Right lobe of liver (tissue), 6 donors: ENCODE results near the gene TRIM28. TPM values are rescaled to one million over a fixed set of nuclear protein-coding genes. Genes with fewer than 3 reads are reported as not detected.

Experiments used
- ATAC-seq, 4 donors: fragments of 200-7000 bp; cut with Tn5 transposase; one replicate each; pipeline ENCODE4 v1.9.1; 2020; ENCODE audit warnings: mild to moderate bottlenecking in 4 of 4, moderate library complexity in 4 of 4
- DNase-seq, 3 donors: peaks; one replicate each; pipeline ENCODE4 v3.0.0-alpha.2; 2020
- H3K27ac ChIP-seq, 3 donors: fragments of 200-600 bp; one replicate each; pipeline ENCODE4 v1.8.0; 2022
- H3K27me3 ChIP-seq, 2 donors: fragments of 200-600 bp; one replicate each; pipeline ENCODE4 v1.8.0; 2022
- H3K36me3 ChIP-seq, 4 donors: fragments of 200-600 bp; sonication (generic) in 1 of 4; one replicate each; pipeline versions ENCODE4 v1.5.1 to v1.8.0; 2017 to 2022; ENCODE audit warnings: control low read depth in 1 of 4
- H3K4me1 ChIP-seq, 4 donors: fragments of 200-600 bp; sonication (generic) in 1 of 4; one replicate each; pipeline versions ENCODE4 v1.5.1 to v1.8.0; 2017 to 2022; ENCODE audit warnings: control low read depth in 1 of 4
- H3K4me3 ChIP-seq, 3 donors: fragments of 200-600 bp; one replicate each; pipeline ENCODE4 v1.8.0; 2022
- H3K9me3 ChIP-seq, 4 donors: fragments of 200-600 bp; sonication (generic) in 1 of 4; one replicate each; pipeline versions ENCODE4 v1.5.1 to v1.8.0; 2017 to 2022; ENCODE audit warnings: control low read depth in 1 of 4
- POLR2A ChIP-seq: fragments of 450-650 bp; IDR thresholded peaks from one replicate; pipeline ENCODE4 v1.6.1; 2017; ENCODE audit warnings: antibody characterized with exemption, mild to moderate bottlenecking
- WGBS: methylation state at CpG from one replicate; pipeline ENCODE4 v1.1.6; 2018; ENCODE audit warnings: low coverage, low lambda C conversion rate; ENCODE audit not compliant: insufficient coverage; ENCODE audit errors: missing lambda C conversion rate; 5-methylcytosine and 5-hydroxymethylcytosine counted together
- intact Hi-C, 2 donors: fragments of 100-400 bp; cut with DNase I; formaldehyde crosslinking; loops; one replicate each; pipeline versions ENCODE4 v1.11.2 to v1.14.1; 2022
- total RNA-seq, 6 experiments: library from RNA; depleted of rRNA in 2 of 6; stranded (reverse); fragments of >200 nt in 2 of 6; fragmentation: NEBNext Ultra II Directional in 3 of 6; extraction: Animal tissue kit (Norgen Biotek cat#: 25700) in 3 of 6; gene quantifications; one replicate each; pipeline versions ENCODE4 v1.1.0 to v1.2.4, GENCODE V29; 2016 to 2023
- TF ChIP-seq, protein P1 (sequence below), 4 donors: fragments of 200-600 bp in 3 of 4; fragments of 450-650 bp in 1 of 4; IDR thresholded peaks; one replicate each; pipeline versions ENCODE4 v1.5.1 to v1.8.0; 2016 to 2022; ENCODE audit warnings: antibody characterized with exemption in 4 of 4, mild to moderate bottlenecking in 2 of 4
- donor health status: DM: no; HTN: yes; CAD: no.
- donor health status: DM: no; HTN: no; CAD: no.
- donor health status: DM: no; HTN: no; CAD: no.
- donor health status: DM: no; HTN: yes; CAD: no.
- donor health status: DM: no; HTN: yes; CAD: no.

The TRIM28 gene
- total RNA-seq, 6 experiments from 2014 or later: 75.4 to 106 (median 94.7) TPM

DNA sequence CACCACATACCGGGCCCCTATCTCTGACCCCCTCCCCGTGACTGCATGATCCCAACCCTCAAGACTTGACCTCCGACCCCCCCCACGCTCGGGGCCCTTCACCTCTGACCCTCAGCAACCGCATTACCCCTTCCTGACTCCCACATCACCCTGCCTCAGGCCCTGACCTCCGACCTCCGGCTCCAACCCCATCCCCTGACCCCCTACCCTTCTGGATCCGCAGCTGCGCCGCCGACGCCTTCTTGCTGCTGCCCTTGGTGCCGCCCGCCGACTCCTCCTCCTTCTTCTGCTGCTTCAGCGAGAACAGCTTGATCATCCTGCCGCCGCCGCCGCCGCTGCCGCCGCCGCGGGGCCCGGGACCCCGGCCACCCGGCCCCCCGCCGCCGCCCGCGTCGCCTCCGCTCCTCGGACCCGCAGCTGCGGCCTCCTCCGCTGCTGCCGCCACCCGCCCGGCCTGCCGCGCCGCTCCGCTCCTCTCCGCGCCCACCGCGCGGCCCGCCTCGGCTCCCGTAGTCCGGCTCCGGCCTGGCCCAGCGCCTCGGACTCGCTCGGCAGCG is 14.3 kb downstream of the TRIM28 start, which contains the start of gene UBE2M:
Gene UBE2M, minus strand, starts transcription at position 546 of the 557 bp plus-strand sequence. Its CDS starts 230 bp downstream, at position 316.
- Histone ChIP-seq H3K36me3 (peaks cover 0 to 16% (median 2%) of the 10 kb centered on the region in 4 donors), H3K4me3 (peak within 1 kb of the TSS; percentile 72 to 95 (median 89)), H3K27me3 (no peaks in the 10 kb centered on the region), H3K4me1 (peaks cover 0 to 46% (median 13%) of the 10 kb centered on the region in 4 donors), H3K9me3 (no peaks in the 10 kb centered on the region), H3K27ac (peak within 1 kb of the TSS; percentile 98 to 100 (median 99))
- DNase-seq (peak; percentile 70 to 82 (median 72)), ATAC-seq (no peak)
- 2% methylated on average over 35 of the region's 62 CpGs for whole genome bisulfite sequencing
- no peak for TF ChIP-seq POLR2A
- TF ChIP-seq, protein P1, sequence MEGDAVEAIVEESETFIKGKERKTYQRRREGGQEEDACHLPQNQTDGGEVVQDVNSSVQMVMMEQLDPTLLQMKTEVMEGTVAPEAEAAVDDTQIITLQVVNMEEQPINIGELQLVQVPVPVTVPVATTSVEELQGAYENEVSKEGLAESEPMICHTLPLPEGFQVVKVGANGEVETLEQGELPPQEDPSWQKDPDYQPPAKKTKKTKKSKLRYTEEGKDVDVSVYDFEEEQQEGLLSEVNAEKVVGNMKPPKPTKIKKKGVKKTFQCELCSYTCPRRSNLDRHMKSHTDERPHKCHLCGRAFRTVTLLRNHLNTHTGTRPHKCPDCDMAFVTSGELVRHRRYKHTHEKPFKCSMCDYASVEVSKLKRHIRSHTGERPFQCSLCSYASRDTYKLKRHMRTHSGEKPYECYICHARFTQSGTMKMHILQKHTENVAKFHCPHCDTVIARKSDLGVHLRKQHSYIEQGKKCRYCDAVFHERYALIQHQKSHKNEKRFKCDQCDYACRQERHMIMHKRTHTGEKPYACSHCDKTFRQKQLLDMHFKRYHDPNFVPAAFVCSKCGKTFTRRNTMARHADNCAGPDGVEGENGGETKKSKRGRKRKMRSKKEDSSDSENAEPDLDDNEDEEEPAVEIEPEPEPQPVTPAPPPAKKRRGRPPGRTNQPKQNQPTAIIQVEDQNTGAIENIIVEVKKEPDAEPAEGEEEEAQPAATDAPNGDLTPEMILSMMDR (IDR thresholded peaks at IDR 0.05): no peak
- intact Hi-C loops: no loop called here

DNA sequence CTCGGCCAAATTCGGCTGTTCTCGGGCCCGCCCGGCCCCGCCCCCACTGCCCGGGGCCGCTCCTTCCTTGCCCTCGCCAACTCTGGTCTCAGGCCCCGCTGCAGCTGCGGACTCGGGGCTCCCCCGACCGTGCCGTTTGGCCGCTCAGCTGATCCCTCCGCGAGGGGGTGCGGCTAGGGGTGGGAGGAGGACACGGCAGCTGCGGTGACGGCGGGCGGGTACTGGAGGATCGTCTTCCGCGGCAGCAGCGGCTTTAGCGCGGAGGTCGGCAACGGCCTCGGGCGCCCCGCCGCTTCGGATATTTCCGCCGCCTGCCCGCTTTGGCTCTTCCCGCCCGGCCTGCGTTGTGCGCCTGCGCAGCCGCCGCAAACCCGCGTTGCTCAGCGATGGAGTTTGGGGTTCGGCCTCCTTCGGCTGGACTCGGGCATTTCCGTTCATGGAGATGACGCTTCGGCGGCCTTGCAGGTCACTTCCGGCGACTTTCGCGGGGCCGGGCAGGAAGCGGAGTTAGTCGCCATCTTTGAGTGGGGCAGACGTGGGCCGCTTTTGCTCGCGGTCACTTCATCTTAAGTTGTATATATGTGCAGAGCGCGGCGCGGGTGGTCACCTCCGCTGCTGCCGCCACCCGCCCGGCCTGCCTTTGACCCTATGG is 14.9 kb downstream of the TRIM28 start:
- ATAC-seq (peak; percentile 72 to 78 (median 78)), DNase-seq (peak; percentile 99)
- WGBS: 0% methylated on average over 25 of the region's 76 CpGs
- TF ChIP-seq, protein P1 (IDR thresholded peaks at IDR 0.05): no peak
- TF ChIP-seq POLR2A: peak; percentile 68
- H3K4me1 ChIP-seq: peaks cover 0 to 47% (median 12%) of the 10 kb centered on the region in 4 donors
- H3K9me3 ChIP-seq: no peaks in the 10 kb centered on the region
- peak overlapping the region; percentile 98 to 100 (median 99) for H3K27ac ChIP-seq
- H3K36me3 ChIP-seq: peaks cover 0 to 12% (median 2%) of the 10 kb centered on the region in 4 donors
- intact Hi-C loops: no loop called here
- H3K27me3 ChIP-seq: no peaks in the 10 kb centered on the region
- H3K4me3 ChIP-seq: peak overlapping the region; percentile 72 to 95 (median 89)

DNA sequence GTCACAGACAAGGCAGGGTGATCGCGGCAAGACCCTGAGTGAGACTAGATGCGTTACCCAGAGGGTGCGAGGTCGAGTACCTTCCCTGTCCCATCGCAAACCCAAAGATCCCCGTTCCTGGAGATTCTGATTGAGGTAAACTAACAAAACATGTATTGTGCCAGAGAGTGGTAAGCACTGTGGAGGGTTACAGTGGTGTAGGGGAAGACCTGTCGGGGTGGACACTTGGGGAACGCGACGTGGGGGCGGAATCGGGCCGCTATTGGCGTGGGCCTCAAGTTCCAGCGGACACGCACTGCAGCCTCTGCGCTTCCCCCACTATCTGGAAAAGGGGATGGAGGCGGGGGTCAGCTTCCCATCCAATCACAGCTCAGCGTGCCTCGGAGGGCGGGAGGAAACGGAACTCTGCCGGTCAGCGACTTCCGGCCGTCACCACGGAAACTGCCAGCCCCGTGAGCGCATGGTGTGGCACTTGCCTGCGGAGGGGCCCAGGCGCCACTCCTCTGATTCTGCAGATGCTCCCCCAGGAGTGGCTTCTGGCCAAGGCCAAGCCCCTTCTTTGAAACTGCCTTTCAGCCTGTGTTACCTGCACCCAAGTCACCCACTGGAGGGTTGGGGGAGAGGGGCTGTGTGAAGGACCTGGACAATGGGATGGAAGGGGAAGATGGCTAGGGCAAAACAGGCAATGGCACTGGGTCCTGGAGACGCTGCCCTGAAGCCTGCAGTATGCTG is 15.6 kb downstream of the TRIM28 start:
- ATAC-seq (peak; percentile 53 to 70 (median 63)), DNase-seq (peak; percentile 93 to 95 (median 94))
- under 1% methylated on average over 16 of the region's 33 CpGs for WGBS
- no peaks in the 10 kb centered on the region for H3K27me3 ChIP-seq
- peak; percentile 86 for TF ChIP-seq POLR2A
- TF ChIP-seq, protein P1 (IDR thresholded peaks at IDR 0.05): no peak
- H3K9me3 ChIP-seq: no peaks in the 10 kb centered on the region
- H3K4me3 ChIP-seq: peak overlapping the region; percentile 72 to 95 (median 89)
- peaks cover 0 to 12% (median 2%) of the 10 kb centered on the region in 4 donors for H3K36me3 ChIP-seq
- H3K27ac ChIP-seq: peak overlapping the region; percentile 98 to 100 (median 99)
- peaks cover 0 to 41% (median 9%) of the 10 kb centered on the region in 4 donors for H3K4me1 ChIP-seq
- intact Hi-C loops: no loop called here

DNA sequence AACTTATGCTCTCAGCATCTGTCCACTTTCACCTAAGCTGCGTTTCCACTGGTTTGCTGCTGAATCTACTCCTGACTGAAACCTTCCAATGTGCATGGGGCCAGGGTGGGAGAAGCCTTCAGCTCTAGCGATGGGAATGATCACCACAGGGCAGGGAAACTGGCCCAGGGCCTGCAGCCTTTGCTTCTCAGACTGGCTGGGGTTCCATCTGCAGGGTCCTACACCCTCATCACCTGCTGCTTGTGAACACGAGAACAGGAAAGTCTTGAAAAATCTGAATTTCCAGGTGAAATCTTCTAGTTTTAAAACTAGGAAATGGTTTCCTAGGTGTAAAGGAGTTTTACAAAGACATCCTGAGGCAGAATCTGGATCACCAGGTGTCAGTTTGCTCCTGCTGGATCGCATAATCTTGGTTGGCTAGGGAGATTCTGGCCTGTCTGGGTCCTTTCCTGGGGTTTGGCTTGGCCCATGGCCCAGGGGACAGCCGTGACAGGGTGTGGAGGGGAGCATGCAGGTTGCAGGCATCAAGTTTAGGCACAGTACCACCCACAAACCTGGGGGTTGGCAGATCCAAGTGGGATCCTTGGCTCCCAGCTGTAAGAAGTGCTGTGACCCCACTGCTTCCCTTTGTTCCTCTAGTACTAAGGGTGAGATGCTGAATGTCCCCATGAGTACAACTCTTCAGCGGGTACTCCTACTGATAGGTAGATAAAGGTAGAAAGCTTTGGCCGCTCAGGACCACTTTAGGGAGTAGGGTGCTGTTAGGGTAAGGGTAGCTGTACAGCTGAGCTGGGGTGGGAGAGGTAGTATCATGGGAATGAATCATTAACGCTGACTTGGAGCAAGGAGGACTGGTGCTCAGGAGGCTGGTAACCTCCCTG is 16.4 kb downstream of the TRIM28 start:
- no peak for TF ChIP-seq POLR2A
- TF ChIP-seq, protein P1 (IDR thresholded peaks at IDR 0.05): no peak
- intact Hi-C loops: no loop called here
- peak overlapping the region in 2 of 3 donors; percentile 98 to 100 for H3K27ac ChIP-seq

More for the DNA sequence above, 16.4 kb downstream of the TRIM28 start:
- H3K27me3 ChIP-seq: no peaks in the 10 kb centered on the region
- DNase-seq (no peak), ATAC-seq (no peak)
- H3K4me1 ChIP-seq: peaks cover 0 to 39% (median 9%) of the 10 kb centered on the region in 4 donors
- peaks cover 0 to 12% (median 2%) of the 10 kb centered on the region in 4 donors for H3K36me3 ChIP-seq
- peak overlapping the region; percentile 72 to 95 (median 89) for H3K4me3 ChIP-seq
- no peaks in the 10 kb centered on the region for H3K9me3 ChIP-seq
- 36% methylated on average over 2 of the region's 8 CpGs for WGBS
